ENCODE results near the gene MBD5. TPM values are rescaled to one million over a fixed set of nuclear protein-coding genes. Genes with fewer than 3 reads are reported as not detected.

MBD5 gene
- polyA plus RNA-seq, 1 of the 3 experiments (the other 2 are of a cell fraction): 7.4 TPM

DNA sequence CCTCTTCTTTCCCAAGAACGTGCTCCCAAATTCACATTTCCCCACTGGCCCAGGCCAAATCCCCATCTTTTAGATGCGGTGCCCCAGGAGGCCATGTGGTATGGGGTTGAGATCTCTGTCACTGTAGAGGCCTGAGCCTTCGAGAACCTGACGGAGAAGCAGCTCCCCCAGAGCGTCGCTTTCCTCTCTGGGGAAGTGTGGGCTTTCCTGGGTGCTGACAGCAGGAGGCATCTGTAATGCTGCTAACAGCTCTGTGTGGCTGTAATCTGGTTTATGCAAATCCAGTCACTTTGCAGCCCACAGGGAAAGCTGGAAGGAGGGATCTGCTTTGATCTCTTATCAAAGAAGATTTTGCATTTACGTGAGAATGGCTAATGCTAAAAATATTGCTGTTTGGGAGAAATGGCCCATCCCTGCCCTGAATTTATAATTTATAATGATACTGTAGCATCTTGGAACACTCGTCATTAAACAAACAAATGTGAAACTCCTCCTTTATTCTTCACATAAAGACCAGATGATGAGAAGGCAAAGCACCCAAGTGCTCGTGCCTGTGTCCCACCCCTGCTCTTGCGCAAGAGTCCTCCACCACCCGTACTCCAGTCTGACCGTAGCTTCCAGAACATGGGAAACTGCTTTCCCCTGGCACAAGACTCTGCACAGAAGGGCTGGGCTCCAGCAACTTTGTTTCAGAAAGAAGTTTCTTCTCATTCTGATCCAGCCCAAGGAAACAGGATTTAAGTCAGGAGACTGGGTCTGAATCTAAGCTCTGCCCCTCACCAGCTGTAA lies 513.7 kb downstream of the MBD5 start:
- Histone ChIP-seq H2AFZ (ENCODE audit: low read depth) (no peak overlapping the region), H3K4me3 (ENCODE audit: low read depth in 2 of 2, low read length in 1 of 2) (no peak overlapping the region), H4K20me1 (ENCODE audit: insufficient read depth) (no peaks in the 10 kb centered on the region), H3K9me2 (no peaks in the 10 kb centered on the region), H3K4me2 (no peak overlapping the region), H3K79me2 (ENCODE audit: insufficient read depth) (no peaks in the 10 kb centered on the region), H3F3A (replicated peaks; ENCODE audit: insufficient read depth) (no peaks in the 10 kb centered on the region), H3K36me3 (replicated peaks in 1 of 2; ENCODE audit: control insufficient read depth in 1 of 2, insufficient read depth in 2 of 2, low read length in 1 of 2) (no peaks in the 10 kb centered on the region), H3K27me3 (ENCODE audit: insufficient read depth) (no peaks in the 10 kb centered on the region; the same call in 1 of the 2 replicates), H3K27ac (ENCODE audit: low read depth in 2 of 2, low read length in 1 of 2) (no peak overlapping the region), H3K4me1 (ENCODE audit: control insufficient read depth in 1 of 2, insufficient read depth in 2 of 2, low read depth in 1 of 2, low read length in 1 of 2) (peaks cover 0 to 7% of the 10 kb centered on the region in 2 experiments; a peak in 1 of 4 replicates), H3K9me3 (no peaks in the 10 kb centered on the region), H3K9ac (no peak overlapping the region)
- 79% methylated on average over 12 of the region's 12 CpGs for WGBS (ENCODE audit: low lambda C conversion rate)
- ChIA-PET POLR2A (interaction anchor here (0.6 kb wide), 1 partner anchor 186 kb away, joined by 3 read pairs; no protein-coding TSS in a partner anchor), CTCF (interaction anchor here (1.6 to 2.4 kb wide), 2 partner anchors 26 to 455 kb away, joined by 6 to 7 read pairs; no protein-coding TSS in a partner anchor)
- peak; percentile 32; the same call in 1 of the 2 replicates for TF ChIP-seq GATA2 (CRISPR knock-in tag; IDR thresholded peaks at IDR 0.05)
- no peak for TF ChIP-seq RCOR1 (IDR thresholded peaks at IDR 0.05; ENCODE audit: low read length)
- TF ChIP-seq TCF12 (IDR thresholded peaks at IDR 0.05): no peak
- no peak for TF ChIP-seq NRF1 (IDR thresholded peaks at IDR 0.05; ENCODE audit: low read depth, low read length)
- DNase-seq: peak; percentile 44

DNA sequence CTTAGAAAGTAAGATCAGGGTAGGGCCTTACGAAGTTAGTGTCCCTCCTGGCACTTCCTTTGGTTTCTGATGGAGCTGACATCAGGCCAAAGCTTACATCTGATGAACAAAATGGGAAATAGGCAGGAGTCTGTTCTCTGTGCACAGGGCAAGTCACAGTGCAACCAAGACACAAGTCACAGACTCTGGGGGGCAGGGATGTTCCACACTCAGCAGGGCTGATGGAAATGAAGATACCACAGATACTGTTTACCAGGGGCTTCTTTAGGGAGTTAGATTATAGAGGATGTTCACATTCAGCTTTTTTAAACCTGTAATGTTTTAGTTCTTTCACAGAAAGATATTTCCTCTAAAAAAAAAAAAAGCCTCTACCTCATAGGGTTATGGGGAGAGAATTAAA lies 517.5 kb downstream of the MBD5 start:
- no peaks in the 10 kb centered on the region for H3K36me3 ChIP-seq (replicated peaks in 1 of 2; ENCODE audit: control insufficient read depth in 1 of 2, insufficient read depth in 2 of 2, low read length in 1 of 2)
- peaks cover 0 to 7% of the 10 kb centered on the region in 2 experiments; a peak in 1 of 4 replicates for H3K4me1 ChIP-seq (ENCODE audit: control insufficient read depth in 1 of 2, insufficient read depth in 2 of 2, low read depth in 1 of 2, low read length in 1 of 2)
- H2AFZ ChIP-seq (ENCODE audit: low read depth): no peak overlapping the region
- H3K9ac ChIP-seq: no peak overlapping the region
- no peaks in the 10 kb centered on the region for H3K79me2 ChIP-seq (ENCODE audit: insufficient read depth)
- no peaks in the 10 kb centered on the region; the same call in 1 of the 2 replicates for H3K27me3 ChIP-seq (ENCODE audit: insufficient read depth)
- no peaks in the 10 kb centered on the region for H4K20me1 ChIP-seq (ENCODE audit: insufficient read depth)
- H3F3A ChIP-seq (replicated peaks; ENCODE audit: insufficient read depth): no peaks in the 10 kb centered on the region
- H3K9me3 ChIP-seq: no peaks in the 10 kb centered on the region
- no peak overlapping the region for H3K4me2 ChIP-seq
- peak; percentile 28 for DNase-seq
- H3K9me2 ChIP-seq: no peaks in the 10 kb centered on the region
- WGBS (ENCODE audit: low lambda C conversion rate): 42% methylated on average over 1 of the region's 1 CpG
- H3K27ac ChIP-seq (ENCODE audit: low read depth in 2 of 2, low read length in 1 of 2): no peak overlapping the region
- TF ChIP-seq RAD21 (IDR thresholded peaks at IDR 0.05; ENCODE audit: low read length) (peak; percentile 23), GABPA (IDR thresholded peaks at IDR 0.05; ENCODE audit: low read depth) (no peak), RCOR1 (IDR thresholded peaks at IDR 0.05; ENCODE audit: low read length) (no peak)
- ChIA-PET POLR2A (no interaction called here), CTCF (interaction anchor here (1.2 to 2.4 kb wide), 3 partner anchors 10 to 29 kb away, joined by 3 to 12 read pairs (median 4); no protein-coding TSS in a partner anchor)
- H3K4me3 ChIP-seq (ENCODE audit: low read depth in 2 of 2, low read length in 1 of 2): no peak overlapping the region

DNA sequence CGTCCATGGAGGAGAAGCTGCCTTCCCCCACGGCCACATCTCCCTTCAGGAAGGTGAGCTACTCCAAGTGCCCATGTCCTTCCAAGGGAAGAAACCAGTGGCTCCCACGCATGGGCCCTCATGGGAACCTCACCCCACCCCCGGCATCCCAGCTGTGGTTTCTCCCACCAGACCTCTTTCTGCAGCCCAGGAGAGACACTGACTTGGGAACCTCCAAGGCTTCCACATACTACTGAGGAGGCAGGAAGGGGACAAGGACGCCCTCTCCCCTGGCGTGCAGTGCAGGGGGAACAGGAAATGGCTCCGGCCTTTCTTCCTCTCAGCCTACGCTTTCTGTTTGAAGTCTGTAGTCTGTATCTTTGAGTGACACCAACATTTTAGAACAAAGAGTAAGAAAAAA lies 519.1 kb downstream of the MBD5 start:
- Histone ChIP-seq H3K27ac (ENCODE audit: low read depth in 2 of 2, low read length in 1 of 2) (no peak overlapping the region), H3K4me3 (ENCODE audit: low read depth in 2 of 2, low read length in 1 of 2) (no peak overlapping the region), H3K9me2 (no peaks in the 10 kb centered on the region), H3K36me3 (replicated peaks in 1 of 2; ENCODE audit: control insufficient read depth in 1 of 2, insufficient read depth in 2 of 2, low read length in 1 of 2) (no peaks in the 10 kb centered on the region), H3K79me2 (ENCODE audit: insufficient read depth) (no peaks in the 10 kb centered on the region), H3K27me3 (ENCODE audit: insufficient read depth) (no peaks in the 10 kb centered on the region; the same call in 1 of the 2 replicates), H3K4me2 (no peak overlapping the region), H4K20me1 (ENCODE audit: insufficient read depth) (no peaks in the 10 kb centered on the region), H3K9ac (no peak overlapping the region), H3F3A (replicated peaks; ENCODE audit: insufficient read depth) (no peaks in the 10 kb centered on the region), H2AFZ (ENCODE audit: low read depth) (no peak overlapping the region), H3K9me3 (no peaks in the 10 kb centered on the region), H3K4me1 (ENCODE audit: control insufficient read depth in 1 of 2, insufficient read depth in 2 of 2, low read depth in 1 of 2, low read length in 1 of 2) (no peaks in the 10 kb centered on the region; a peak in 1 of 4 replicates)
- DNase-seq: no peak
- POLR2A ChIA-PET: no interaction called here
- no peak for TF ChIP-seq TAF1 (IDR thresholded peaks at IDR 0.05; ENCODE audit: borderline replicate concordance, low read depth, low read length)
- no peak for TF ChIP-seq SMC3 (IDR thresholded peaks at IDR 0.05; ENCODE audit: low read depth, low read length)
- TF ChIP-seq RXRA (IDR thresholded peaks at IDR 0.05; ENCODE audit: borderline replicate concordance, low read depth): no peak
- TF ChIP-seq, protein P1, sequence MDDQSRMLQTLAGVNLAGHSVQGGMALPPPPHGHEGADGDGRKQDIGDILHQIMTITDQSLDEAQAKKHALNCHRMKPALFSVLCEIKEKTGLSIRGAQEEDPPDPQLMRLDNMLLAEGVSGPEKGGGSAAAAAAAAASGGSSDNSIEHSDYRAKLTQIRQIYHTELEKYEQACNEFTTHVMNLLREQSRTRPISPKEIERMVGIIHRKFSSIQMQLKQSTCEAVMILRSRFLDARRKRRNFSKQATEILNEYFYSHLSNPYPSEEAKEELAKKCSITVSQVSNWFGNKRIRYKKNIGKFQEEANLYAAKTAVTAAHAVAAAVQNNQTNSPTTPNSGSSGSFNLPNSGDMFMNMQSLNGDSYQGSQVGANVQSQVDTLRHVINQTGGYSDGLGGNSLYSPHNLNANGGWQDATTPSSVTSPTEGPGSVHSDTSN (IDR thresholded peaks at IDR 0.05): no peak
- TF ChIP-seq NFIC (IDR thresholded peaks at IDR 0.05; ENCODE audit: borderline replicate concordance): no peak
- TF ChIP-seq NRF1 (IDR thresholded peaks at IDR 0.05; ENCODE audit: low read depth, low read length): no peak
- no peak for TF ChIP-seq POLR2AphosphoS5 (IDR thresholded peaks at IDR 0.05; ENCODE audit: low read depth, low read length)
- TF ChIP-seq FOXJ3 (CRISPR knock-in tag; IDR thresholded peaks at IDR 0.05): no peak
- TF ChIP-seq RFX5 (IDR thresholded peaks at IDR 0.05; ENCODE audit: low read length): no peak
- TF ChIP-seq, protein P2, sequence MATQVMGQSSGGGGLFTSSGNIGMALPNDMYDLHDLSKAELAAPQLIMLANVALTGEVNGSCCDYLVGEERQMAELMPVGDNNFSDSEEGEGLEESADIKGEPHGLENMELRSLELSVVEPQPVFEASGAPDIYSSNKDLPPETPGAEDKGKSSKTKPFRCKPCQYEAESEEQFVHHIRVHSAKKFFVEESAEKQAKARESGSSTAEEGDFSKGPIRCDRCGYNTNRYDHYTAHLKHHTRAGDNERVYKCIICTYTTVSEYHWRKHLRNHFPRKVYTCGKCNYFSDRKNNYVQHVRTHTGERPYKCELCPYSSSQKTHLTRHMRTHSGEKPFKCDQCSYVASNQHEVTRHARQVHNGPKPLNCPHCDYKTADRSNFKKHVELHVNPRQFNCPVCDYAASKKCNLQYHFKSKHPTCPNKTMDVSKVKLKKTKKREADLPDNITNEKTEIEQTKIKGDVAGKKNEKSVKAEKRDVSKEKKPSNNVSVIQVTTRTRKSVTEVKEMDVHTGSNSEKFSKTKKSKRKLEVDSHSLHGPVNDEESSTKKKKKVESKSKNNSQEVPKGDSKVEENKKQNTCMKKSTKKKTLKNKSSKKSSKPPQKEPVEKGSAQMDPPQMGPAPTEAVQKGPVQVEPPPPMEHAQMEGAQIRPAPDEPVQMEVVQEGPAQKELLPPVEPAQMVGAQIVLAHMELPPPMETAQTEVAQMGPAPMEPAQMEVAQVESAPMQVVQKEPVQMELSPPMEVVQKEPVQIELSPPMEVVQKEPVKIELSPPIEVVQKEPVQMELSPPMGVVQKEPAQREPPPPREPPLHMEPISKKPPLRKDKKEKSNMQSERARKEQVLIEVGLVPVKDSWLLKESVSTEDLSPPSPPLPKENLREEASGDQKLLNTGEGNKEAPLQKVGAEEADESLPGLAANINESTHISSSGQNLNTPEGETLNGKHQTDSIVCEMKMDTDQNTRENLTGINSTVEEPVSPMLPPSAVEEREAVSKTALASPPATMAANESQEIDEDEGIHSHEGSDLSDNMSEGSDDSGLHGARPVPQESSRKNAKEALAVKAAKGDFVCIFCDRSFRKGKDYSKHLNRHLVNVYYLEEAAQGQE (IDR thresholded peaks at IDR 0.05; ENCODE audit: low read depth, low read length): no peak
- no peak for TF ChIP-seq RCOR1 (IDR thresholded peaks at IDR 0.05; ENCODE audit: low read length)
- 89% methylated on average over 4 of the region's 8 CpGs for WGBS (ENCODE audit: low lambda C conversion rate)
- CTCF ChIA-PET: no interaction called here

Data from SK-N-SH (cell line).